ENCODE results near the gene SPATA31C2.
"Not testable (repeated sequence)": the region's sequence is repeated elsewhere in the genome, so short reads cannot be mapped to it uniquely, and the experiment has no call there.

The SPATA31C2 gene

DNA sequence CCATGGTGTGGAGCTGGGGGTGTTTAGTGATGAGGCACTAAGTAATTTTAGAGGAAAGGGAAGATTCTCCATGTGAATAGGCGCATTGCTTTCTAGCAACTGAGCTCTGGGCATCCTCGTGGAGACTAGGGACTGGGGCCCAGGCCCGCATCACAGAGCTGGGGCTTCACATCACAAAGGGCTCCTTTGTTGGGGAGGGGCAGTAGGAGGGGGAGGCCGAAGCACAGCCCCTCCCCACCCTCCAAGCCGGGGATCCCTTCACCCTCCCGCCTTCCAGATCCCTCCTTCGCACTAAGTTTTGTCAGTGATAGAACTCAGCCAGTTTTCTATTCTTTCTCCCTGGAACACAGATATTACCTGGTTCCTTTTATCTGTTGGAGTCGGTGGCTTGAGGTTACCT, at the start of gene SPATA31C2:
Gene SPATA31C2 (minus strand): TSS at position 101 of the 400 bp plus-strand sequence. CDS start 29 bp downstream, at position 72.
- not testable (repeated sequence) for DNase-seq

- no peak for DNase-seq
These were observed 49.4 kb upstream of the SPATA31C2 start for GRCh38 chr9:88187631-88188030.

DNA sequence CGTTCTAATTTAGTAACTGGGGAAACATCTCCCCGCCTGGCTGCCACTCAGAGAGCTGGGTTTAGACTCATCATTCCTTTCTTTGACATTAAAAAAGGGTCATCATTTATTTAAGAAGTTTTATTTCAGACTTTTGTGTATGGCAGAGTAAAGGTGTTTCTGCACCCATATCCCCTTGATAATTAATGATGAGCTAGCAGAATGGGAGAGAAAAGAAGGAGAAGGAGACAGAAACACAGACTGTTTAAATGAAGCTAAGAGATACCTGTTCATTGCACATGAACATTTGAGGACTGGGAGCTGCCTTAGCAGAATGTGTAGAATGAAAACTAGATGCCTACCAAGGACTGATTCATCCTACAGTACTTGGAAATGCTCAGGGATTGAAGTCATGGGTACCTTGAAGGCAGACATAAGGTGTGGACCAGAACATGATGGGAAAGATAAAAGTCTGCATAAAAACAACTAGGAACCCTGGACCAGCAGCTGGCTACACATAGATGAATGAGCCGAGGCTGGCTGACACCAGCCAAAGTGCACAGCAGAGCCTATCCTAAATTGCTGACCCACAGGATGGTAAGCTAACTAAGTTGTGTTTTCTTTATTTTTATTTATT, 48.3 kb upstream of the SPATA31C2 start:
- DNase-seq, result no peak

DNA sequence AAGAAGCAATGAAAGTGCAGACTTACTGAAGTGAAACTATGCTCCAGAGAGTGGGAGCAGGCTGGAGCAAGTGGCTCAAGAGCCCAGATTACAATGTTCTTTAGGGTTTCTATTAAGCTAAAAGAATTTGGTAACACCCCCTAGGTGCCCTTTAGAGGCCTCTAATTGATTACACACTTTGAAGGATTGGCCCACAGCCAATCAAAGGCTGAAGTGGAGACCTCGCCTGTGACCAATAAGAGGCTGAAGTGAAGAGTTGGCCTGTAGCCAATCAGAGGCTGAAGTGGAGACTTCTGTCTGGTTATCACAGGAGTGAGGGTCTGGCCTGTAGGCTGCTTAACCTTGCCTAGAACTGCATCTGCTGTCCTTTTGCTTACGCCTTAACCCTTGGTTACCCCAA, 46.7 kb upstream of the SPATA31C2 start:
- no peak for DNase-seq

DNA sequence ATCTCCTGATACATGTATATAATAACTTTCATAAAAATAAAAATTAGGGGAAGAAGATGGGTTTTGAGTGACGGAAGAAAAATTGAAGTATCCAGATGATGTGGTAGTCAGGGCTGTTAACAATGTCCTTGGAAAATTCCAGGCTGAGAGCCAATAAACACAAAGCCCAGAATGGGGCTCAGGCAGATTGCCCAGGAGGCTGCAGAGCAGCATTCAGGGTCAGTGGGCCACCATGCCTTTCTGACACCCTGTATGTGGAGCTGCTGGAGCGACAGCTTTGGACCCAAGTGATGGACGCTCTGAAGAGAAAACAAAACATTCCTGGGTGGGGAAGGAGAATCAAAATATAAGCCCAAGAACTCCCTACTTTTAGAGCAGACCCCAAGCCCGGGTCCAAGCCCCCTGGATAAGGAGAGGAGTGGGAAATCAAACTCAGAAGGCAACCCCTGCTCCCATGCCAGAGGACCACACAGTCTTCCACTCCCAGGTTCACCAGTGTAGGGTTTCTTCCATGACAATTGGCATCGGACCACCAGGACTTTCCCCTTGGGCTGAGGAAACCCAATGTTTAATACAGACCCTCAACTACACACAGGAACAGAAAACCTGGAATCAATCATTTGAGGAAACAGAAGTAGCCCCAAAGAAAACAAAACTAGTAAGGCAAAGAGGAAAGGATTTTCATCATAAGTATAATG, 45.7 kb upstream of the SPATA31C2 start:
- no peak for DNase-seq

- DNase-seq, result no peak
These were observed 44.2 kb upstream of the SPATA31C2 start for GRCh38 chr9:88182501-88182900.

GRCh38 chr9:88180081-88180765, 41.9 kb upstream of the SPATA31C2 start:
- no peak for DNase-seq

GRCh38 chr9:88179062-88179521, 40.8 kb upstream of the SPATA31C2 start:
- no peak for DNase-seq

GRCh38 chr9:88178641-88179040, 40.4 kb upstream of the SPATA31C2 start:
- no peak for DNase-seq

DNA sequence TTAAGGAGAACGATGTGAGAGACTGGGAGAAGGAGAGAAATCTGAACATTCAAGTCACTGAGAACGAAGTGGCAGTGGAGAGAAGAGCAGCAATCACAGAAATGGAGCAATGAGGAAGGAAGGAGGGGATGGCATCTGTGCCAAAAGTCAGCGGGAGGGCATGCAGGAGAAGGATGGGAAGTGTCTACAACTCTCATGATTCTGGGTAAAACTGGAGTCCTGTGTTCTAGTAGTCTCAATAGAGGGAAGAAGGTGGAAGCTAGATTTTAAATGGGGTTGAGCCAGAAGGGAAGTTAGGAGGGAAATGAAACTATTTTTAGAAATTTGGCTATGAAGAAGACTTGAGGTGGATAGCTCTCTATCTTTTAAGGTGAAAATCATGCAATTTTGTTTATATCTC, 39.1 kb upstream of the SPATA31C2 start:
- DNase-seq, result no peak

DNA sequence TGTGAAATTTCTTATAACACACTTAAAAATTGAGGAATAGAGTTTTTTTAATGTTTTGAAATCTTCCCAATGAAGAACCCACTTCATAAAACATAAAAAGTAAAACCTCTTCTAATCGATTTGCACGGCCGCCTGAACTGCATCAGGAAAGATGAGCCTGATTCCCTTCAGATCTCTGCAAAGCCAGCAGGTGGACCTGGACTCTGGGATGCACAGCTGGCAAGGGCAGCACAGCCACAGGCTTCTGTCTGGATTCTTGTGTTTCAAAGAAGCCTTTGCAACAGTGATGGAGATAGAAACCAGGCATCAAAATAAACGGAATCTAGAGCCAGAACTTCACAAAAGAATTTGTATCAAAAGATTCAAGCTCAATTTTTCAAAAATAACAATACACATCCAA, 36.0 kb upstream of the SPATA31C2 start:
- DNase-seq, result no peak

- DNase-seq, result peak; percentile 0 to 40
These were observed 35.2 kb upstream of the SPATA31C2 start for GRCh38 chr9:88173378-88173999.

DNA sequence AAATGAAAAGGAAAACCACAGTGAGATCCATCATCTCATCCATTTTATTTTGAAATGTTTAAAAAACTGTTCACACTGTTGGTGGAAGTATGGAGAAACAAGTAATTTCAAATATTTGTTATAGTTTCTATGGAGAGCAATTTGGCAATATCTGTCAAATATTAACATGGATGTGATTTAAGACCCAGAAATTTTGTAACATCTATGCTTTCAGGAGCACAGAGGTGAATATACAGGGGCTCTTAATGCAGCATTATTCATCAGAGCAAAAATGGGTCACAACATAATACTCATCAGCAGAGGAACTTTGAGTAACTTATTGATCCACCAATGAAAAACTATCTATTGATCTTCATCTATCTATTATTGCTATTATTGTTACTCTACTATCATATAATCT, 31.4 kb upstream of the SPATA31C2 start:
- DNase-seq, result no peak

DNA sequence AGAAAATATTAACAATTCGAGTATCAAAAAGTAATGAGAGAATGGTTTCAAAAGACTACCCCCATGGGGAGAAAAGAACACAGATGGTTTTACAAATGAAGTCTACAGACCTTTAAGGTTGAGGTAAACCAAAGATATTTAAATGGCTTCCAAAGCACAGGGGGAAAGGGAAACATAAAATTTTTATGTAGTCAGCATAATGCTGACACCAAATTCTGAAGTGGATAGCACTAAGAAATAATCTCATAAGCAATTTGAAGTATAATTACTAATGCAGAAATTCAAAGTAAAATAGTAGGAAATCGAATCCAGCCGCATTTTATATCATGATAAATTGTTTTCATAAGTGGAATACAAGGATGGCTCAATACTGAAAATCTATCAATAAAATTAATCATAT, 30.3 kb upstream of the SPATA31C2 start:
- DNase-seq, result no peak

DNA sequence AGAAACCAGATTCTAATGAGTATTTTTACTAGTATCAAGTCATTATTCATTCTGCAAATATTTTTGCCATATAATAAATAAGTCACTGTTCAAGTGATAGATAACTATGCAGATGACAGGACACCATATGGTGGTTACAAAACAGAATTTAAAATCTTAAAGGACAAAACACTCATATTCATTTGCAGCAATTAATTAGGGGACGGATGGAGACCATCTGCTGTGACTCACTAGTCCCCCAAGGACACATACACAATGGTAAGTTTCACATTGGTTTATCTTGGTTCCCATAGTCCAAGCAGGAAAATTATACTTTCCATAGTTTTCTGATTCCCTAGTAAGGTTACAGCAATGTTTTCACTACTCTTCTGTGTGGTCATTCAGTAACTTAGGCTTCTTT, 28.4 kb upstream of the SPATA31C2 start:
- no peak for DNase-seq

- DNase-seq, result no peak
These were observed 26.6 kb upstream of the SPATA31C2 start for GRCh38 chr9:88164850-88165249.

DNA sequence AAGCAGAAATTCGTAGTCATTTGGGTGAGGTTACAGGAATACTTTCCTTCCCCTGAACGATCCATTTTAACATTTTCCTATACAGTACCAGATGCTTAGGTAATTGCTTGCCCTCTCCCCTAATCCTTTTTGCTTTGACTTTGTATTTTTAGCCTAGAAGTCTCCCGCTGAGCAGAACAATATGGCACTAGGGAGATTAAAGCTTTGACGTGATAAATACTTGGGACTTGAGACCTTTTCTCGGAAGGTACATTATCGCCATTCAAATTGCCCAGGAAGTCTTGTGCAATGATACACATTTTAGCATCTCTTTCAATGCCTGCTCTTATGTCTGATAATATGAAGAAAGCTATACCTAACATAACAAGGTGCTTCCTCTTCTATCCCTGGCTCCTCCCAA, 22.9 kb upstream of the SPATA31C2 start:
- DNase-seq, result no peak

DNA sequence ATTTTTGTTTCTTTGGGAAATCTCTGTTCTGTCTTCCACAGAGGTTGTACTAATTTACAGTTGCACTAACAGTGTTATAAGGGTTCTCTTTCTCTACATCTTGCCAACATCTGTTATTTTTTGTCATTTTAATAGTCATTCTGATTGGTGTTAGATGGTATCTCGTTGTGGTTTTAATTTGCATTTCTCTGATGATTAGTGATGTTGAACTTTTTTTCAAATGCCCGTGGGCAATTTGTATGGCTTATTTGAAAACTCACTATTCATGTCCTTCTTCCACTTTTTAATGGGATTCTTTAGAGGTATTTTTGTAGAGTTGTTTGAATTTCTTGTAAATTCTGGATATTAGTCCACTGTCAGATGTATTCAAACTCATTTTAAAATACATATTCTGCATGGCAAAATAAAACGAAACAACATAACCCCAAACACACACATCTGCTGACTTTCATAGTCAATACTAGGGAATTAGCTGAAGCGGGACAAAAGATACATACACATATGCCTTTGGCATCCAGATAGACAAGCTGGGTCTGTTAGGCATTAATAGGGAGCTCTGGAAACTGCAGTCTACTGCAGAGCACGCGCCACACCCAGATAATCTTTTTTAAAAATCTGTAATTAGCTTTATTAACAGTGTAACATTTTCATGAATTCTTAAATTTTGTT, 5.8 kb upstream of the SPATA31C2 start:
- no peak for DNase-seq

- DNase-seq, result no peak
These were observed 4.9 kb upstream of the SPATA31C2 start for GRCh38 chr9:88143179-88143578.

DNA sequence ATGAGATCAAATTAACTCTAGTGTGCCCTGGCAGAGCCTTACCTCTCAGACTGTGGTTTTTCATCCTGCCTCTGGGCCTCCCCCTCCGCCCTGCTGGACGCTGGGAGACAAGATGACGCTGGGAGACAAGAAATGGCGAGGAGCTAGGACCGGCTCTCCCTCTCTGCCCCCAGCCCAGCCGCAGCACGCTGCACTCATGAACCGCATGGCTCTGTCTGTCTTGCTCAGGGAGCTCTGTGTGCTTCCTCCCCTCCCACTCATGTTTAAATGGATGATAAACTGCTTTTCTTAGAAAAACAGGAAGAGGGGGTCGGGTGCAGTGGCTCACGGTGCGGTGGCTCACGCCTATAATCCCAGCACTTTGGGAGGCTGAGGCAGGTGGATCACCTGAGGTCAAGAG, 4.7 kb downstream of the SPATA31C2 start:
- not testable (repeated sequence) for DNase-seq

- DNase-seq, result not testable (repeated sequence)
These were observed 8.7 kb downstream of the SPATA31C2 start for GRCh38 chr9:88129556-88129955.

- not testable (repeated sequence) for DNase-seq
These were observed 10.5 kb downstream of the SPATA31C2 start for GRCh38 chr9:88127700-88128300.

DNA sequence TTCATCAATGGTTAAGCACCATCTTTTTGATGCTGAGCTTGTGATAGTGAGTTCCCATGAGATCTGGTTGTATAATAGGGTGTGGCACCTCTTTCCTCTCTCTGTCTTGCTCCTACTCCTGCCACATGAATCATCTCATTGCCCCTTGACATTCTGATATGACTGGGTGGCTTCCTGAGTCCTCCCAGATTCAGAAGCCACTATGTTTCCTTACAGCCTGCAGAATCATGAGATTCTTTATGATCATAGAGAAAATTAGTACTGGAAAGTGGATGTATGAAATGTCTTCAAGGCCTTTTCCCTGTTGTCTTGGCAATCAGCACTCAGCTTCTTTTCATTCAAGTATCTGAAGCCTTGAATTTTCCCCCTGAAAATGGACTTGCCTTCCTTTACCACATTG, 14.9 kb downstream of the SPATA31C2 start:
- not testable (repeated sequence) for DNase-seq

All from NCI-H446 (cell line).